GM15510 (cell line): ENCODE measurements around the gene GRM3.

ENCODE experiments used
- POLR2A ChIP-seq: IDR thresholded peaks from 3 replicates; pipeline ENCODE4 v1.6.1; 2011; ENCODE audit warnings: borderline replicate concordance; ENCODE audit not compliant: insufficient read length; ENCODE audit errors: extremely low read depth

The GRM3 gene

DNA sequence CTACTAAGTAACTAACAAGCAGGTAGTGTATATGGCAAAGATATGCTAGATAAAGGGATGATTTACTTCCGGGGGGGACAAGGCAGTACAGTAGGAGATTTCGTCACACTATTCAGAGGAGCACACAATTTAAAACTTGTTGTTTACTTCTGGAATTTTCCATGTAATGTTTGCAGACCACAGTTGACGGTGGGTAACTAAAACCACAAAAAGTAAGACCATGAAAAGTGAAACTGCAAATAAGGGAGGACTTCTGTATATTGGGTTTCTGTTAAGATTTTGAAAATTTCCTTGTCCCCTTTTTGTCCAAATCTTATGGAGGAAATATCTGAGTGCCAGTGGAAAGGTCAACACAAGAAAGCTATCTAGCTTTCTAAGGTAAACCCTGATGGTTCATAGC, 245.8 kb downstream of the GRM3 start:
- TF ChIP-seq POLR2A, result no peak

DNA sequence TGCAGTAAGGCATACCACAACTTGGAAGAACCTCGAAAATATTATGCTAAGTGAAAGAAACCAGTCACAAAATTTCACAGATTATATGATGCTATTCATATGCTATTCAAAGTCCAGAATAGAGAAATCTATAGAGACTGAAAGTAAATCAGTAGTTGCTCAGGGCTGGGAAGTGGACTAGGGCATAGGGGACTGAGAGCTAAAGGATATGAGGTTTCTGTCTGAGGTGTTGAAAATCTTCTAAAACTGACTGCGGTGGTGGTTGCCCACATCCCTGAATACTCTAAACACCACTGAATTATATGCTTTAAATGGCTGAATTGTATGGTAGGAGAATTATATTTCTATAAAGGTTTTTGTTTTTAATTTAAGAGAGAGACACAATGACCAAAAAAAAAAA, 254.5 kb downstream of the GRM3 start:
- no peak for TF ChIP-seq POLR2A

DNA sequence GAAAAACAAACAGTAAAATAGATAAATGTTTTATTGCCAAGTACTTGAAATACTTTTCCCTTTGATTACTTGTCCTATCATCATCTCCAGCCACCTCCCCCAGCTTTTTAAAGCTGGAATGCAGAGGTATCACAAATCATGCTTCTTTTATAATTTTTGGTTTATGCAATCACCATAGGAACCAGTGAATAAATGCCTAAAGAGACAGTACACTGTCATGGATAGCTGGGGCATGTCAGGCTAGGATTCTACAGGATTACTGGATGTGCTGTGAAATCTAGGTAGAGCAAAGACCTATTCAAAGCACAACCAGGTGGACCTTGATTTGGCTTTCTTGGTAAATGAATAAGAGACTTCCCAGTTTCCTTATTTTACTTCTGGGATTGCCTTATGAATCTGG, 257.2 kb downstream of the GRM3 start:
- TF ChIP-seq POLR2A, result no peak

DNA sequence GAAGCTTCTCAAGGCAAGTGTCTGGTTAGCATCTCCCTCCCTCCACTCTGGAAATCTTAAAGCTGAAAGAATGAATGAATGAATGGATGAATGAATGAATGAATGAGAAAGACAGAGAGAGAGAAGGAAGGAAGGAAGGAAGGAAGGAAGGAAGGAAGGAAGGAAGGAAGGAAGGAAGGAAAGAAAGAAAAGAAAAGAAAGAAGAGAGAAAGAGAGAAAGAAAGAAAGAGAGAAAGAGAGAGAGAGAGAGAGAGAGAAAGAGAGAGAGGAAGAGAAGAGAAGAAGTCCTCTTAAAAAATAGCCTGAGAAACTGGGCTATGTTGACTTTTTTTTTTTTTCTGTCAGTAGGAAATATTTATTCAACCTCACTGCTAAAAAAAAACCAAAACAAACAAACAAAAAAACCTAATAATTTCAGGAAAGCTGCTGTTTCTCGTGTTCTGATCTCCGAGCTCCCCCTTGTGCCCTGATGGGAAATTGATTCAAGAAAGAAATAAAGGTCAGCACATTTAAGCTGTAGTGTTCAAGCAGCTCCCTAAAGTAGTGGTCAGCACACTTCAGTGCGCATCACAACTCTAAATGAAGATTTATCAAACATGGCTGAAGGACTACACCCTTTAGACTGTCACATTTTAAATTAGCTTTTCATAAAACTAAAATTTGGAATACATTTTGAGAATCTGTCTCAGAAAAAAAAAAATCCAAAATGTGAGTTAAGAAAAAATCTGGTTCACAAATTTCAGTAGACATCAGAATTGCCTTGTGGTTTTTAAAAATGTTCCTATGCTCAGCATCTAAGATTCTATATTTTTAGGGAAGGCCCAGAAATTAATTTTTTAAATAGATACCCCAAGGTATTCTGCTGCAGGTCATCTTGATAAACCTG, 261.5 kb downstream of the GRM3 start:
- no peak for TF ChIP-seq POLR2A

DNA sequence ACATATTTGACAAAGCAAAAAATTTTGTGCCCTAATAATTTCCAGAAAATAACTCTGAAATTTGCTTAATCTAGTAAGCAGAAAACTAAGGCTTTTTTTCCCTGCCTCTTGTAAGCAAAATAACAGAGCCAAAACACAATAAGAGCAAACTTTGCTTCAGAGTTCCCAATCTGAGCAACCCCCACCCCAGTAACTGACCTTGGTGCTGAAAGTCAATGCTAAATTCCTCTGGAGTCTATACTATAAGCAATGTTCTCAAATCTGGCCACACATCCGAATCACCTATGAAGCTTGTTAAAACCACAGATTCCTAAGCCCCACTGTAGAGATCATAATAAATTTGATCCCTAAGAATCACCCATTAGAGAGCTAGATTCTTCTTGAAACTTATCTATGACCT, 265.2 kb downstream of the GRM3 start:
- TF ChIP-seq POLR2A, result no peak

DNA sequence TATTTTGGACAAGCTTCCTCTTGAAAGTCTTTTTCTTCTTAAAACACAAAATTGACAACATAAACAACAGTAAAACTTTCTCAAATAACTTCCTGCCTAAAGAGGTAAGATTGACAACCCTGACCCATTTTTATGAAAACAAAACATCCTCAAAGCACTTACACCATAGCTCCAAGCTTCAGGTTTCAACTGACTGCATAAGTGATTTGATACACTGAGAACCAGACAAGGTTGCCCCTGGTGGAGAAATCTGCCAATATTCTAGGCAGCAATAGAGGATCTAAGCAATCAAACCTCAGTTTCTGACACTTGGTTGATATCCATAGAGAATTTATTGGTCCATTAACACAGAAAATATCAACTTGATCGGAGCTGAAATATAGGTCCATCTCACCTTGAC, 267.9 kb downstream of the GRM3 start:
- TF ChIP-seq POLR2A, result no peak

DNA sequence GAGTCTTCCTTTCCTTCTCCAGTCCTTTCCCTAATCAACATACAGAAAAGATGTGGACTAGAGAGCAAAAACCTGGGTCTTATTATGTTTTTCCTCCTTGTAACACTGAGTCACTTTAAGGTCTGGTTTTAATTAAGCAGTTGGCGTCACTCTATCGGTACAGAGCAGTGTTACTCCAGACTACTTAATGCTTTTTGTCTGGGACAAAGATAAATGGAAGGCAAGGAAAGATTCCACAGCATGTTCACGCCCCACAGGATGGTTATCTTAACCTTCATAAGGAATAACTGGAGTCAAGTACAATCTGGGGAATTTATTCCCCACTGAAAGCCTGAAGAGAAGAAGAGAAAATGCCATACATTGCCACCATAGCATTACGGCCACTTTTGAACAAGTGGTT, 270.0 kb downstream of the GRM3 start:
- no peak for TF ChIP-seq POLR2A
